Measurements from ENCODE around the gene TBX10.
"Not testable (repeated sequence)": the region's sequence is repeated elsewhere in the genome, so short reads cannot be mapped to it uniquely, and the experiment has no call there.

TBX10 gene

DNA sequence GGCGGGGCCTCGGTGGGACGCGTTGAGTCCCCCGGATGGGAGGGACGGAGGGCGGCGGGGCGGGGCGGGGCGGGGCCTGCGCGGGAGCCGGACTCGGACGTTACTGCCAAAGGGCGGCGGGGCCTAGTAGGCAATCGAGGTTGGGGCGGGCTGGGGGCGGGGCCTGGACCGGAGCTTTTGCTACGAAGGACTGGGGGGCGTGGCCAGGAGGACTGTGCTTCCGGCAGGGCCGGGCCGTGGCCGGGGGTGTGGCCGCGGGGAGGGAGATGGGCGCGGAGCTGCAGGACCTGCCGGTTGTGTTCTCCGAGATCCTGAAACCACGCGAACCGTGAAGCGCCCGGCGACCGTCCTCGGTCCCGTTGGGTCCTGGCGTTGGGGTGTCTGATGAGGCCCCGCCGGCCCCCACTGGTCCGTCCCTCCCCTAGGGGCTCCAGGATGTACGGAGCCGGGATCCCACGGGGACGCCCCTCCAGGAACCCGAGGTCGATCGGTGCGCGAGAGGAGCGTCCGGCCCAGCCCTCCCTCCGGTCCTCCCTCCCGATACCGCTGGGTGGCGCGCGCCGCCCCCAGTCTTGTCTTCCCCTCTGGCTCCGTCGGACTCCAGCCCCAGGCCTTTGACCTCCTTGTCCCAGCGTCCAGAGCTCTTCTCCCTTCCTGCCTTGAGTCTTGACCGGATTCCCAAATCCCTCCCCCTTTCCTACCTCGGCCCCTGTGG, 9.2 kb downstream of the TBX10 start:
- DNase-seq: peak; percentile 100

DNA sequence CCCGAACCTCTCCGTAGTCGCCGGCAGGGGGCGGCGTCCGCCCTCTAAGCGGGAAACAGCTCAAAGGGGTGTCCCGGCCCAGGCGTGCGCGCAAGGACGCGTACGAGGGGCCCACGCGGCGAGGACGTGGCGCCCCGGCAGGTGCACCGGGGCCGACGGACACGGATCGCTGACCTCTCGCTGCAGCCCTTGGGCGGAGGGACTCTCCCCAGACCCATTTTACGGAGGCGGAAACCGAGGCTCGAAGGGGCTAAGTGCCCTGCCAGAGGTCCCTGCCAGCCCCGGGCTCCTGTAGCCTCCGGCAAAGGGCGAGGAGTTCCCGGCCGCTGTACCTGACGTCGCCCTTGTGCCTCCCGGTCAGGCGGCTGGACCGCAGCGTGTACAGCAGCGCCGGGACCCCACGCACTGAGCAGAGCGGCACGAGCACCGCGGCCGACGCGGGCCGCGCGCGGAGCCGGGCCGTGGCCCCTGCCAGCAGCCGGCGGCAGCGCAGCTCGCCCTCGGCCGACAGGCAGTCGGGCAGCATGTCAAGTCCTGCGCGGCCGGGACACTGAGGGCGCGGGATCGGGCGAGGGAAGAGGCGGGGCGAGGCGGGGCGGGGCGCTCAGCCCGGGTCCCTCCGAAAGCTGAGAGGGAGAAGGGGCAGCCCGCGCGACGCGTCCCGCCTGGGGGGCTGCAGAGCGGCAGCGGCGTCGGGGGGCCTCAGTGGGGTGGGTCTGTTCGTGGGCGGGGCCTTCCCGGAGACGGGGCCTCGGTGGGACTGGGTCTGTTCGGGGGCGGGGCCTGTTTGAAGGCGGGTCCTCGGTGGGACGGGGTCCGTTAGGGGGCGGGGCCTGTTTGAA, 10.0 kb downstream of the TBX10 start, which contains the start of gene NUDT8:
TSS of gene NUDT8 (minus strand) at position 552 of the 842 bp plus-strand sequence. CDS start at position 526, 26 bp downstream.
- DNase-seq: peak; percentile 97

DNA sequence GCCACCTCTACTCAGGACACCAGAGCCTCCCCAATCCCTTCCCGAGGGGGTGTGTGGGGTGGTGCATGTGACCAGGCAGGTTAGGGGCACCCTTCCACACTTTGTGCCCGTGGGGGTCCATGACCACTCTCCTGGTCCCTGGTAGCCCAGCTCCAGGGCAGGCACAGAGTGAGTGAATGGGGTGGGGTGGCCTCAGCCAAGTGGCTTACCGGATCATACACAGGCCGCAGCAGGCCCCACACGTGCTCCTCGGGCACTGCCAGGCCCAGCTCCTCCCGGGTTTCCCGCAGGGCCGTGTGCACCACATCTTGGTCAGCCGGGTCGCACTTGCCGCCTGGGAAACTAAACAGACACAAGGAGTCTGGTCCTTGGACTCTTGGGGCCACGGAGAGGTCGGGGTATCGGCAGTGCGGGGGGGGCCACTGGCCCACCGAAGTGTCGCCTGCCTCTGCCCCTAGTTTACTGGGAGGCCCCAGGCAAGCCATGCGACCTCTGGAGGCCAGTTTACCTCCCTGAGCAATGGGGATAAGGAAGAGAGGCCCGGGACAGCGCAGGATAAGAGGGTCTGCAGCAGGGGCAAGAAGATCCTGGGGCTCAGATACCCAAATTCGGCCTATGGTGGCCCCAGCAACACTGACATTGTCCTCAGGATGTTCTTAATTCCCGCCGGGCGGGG, 10.7 kb downstream of the TBX10 start:
- peak; percentile 70 for DNase-seq

DNA sequence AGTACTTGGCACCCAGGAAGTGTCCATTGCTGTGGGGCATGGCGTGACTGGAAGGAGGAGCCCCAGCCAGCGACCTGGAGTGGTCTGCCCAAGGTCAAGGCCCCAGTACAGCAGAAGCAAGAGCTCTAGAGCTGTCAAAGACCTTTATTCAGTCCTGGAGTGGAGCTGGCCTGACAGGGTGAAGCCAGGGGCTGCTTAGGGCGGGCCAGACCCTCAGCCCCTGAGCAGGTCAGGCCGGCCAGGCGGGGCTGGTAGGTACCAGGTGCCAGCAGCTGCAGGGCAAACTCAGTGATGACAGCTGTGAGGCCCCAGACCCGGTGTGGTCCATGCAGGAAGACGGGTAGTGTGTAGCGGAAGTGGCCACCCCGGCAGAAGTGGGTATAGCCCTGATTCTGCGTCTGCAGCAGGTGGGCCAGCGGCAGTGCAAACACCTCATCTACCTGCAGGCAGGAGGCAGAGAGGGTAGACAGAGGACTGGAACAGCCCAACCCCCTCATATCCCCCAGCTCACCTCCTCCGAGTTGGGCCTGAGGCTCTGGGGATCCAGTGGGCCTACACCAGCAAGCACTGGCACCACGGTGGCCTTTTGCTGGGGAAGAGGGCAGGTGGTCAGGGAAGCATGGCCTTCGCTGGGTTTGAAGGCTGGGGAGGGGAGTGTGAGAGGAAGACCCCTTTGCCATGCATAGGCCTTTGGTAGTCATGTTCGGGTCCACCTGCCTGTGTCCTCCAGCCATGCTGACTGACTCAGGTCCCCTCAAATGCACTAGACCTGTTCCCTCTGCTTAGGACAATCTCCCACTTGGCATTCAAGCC, 11.5 kb downstream of the TBX10 start:
- no peak for DNase-seq

DNA sequence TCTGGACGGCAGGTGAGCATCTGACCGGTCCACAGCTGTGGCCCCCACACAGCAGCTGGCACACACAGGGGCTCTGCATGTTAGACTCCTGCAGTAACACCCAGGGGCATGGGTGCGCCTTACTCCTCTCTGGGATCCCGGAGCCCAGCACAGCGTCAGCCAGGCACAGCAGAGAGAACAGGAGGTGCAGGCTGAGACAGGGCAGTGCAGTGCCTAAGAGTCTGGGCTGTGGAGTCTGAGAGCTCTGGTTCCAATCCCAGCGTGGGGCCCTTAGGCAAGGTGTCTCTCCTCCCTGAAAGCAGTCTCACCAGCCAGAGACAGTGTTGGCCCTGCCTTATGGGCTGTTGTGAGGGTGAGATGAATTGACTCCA, 12.1 kb downstream of the TBX10 start:
- DNase-seq: no peak

DNA sequence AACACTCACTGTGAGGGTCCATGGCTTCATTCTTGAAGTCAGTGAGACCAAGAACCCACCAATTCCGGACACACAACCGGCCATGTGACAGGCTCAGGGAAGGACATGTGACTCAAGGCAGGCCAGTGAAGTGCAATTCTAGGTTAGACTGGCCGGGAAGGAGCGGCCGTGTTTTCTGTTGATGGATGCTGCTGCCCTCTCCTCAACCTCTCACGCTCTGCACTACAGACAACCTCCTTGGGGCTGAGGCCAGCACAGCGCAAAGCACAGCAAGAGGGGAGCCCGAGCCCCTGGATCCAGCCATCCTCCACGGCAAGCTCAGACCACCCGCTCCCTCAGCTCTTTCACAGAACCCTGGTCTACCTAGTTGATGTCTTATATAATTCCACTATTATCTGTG, 12.6 kb downstream of the TBX10 start:
- no peak for DNase-seq

DNA sequence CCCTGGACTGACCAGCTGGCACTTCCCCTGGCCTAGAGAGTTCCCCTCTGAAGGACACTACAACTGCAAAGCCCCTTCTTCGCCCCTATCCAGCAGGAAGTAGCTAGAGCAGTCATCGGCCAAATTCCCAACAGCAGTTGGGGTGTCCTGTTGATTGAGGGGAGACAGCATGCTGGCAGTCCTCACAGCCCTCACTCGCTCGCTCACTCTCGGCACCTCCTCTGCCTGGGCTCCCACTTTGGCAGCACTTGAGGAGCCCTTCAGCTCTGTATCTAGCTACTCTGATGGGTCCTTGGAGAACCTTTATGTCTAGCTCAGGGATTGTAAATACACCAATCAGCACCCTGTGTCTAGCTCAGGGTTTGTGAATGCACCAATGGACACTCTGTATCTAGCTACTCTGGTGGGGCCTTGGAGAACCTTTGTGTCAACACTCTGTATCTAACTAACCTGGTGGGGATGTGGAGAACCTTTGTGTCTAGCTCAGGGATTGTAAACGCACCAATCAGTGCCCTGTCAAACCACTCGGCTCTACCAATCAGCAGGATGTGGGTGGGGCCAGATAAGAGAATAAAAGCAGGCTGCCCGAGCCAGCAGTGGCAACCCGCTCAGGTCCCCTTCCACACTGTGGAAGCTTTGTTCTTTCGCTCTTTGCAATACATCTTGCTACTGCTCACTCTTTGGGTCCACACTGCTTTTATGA, 13.3 kb downstream of the TBX10 start:
- not testable (repeated sequence) for DNase-seq

DNA sequence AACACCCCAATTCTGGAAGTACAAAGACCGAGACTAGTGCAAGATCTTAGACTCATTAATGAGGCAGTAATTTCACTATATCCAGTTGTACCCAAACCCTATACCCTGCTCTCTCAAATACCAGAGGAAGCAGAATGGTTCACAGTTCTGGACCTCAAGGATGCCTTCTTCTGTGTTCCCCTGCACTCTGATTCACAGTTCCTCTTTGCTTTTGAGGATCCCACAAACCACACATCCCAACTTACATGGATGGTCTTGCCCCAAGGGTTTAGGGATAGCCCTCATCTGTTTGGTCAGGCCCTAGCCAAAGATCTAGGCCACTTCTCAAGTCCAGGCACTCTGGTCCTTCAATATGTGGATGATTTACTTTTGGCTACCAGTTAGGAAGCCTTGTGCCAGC, 15.8 kb downstream of the TBX10 start:
- not testable (repeated sequence) for DNase-seq

DNA sequence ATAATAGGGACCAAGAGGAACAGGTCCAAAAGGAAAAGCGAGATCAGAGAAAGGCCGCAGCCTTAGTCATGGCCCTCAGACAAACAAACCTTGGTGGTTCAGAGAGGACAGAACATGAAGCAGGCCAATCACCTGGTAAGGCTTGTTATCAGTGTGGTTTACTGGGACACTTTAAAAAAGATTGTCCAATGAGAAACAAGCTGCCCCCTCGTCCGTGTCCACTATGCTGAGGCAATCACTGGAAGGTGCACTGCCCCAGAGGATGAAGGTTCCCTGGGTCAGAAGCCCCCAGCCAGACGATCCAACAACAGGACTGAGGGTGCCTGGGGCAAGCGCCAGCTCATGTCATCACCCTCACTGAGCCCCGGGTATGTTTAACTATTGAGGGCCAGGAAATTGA, 16.7 kb downstream of the TBX10 start:
- DNase-seq: not testable (repeated sequence)

DNA sequence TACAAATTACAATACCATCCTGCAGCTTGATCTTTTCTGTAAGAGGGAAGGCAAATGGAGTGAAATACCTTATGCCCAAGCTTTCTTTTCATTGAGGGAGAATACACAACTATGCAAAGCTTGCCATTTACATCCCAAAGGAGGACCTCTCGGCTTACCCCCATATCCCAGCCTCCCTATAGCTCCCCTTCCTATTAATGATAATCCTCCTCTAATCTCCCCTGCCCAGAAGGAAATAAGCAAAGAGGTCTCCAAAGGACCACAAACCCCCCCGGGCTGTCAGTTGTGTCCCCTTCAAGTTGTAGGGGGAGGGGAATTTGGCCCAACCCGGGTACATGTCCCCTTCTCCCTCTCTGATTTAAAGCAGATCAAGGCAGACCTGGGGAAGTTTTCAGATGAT, 17.6 kb downstream of the TBX10 start:
- DNase-seq: not testable (repeated sequence)

DNA sequence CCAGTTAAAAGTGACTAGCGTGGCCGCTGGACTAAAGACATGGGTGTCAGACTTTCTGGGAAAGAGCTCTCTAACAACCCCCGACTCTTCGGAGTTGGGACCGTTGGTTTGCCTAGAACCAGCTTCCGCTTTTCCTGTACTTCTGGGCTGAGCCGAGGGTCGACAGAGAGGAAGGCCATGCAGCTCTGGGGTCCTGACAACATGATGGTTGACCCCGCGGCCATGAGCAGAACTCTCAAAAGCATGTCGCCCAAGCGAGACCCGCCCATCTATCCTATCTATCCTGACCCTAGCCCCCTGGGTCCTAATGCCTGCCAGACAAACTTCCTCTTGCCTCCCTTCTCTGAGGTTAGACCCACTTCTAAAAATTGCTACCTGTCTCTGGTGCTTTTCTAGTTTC, 18.9 kb downstream of the TBX10 start:
- not testable (repeated sequence) for DNase-seq

DNA sequence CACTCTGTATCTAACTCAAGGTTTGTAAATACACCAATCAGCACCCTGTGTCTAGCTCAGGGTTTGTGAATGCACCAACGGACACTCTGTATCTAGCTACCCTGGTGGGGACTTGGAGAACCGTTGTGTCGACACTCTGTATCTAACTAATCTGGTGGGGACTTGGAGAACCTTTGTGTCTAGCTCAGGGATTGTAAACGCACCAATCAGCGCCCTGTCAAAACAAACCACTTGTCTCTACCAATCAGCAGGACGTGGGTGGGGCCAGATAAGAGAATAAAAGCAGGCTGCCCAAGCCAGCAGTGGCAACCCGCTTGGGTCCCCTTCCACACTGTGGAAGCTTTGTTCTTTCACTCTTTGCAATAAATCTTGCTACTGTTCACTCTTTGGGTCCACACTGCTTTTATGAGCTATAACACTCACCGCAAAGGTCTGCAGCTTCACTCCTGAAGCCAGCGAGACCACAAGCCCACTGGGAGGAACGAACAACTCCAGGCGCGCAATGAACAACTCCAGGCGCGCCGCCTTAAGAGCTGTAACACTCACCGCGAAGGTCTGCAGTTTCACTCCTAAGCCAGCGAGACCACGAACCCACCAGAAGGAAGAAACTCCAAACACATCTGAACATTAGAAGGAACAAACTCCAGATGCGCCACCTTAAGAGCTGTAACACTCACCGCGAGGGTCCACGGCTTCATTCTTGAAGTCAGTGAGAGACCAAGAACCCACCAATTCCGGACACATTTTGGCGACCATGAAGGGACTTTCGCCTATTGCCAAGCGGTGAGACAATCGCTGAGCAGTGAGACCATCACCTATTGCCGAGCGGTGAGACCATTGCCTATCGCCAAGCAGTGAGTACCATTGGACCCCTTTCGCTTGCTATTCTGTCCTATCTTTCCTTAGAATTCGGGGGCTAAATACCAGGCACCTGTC, 19.6 kb downstream of the TBX10 start:
- DNase-seq: not testable (repeated sequence)

DNA sequence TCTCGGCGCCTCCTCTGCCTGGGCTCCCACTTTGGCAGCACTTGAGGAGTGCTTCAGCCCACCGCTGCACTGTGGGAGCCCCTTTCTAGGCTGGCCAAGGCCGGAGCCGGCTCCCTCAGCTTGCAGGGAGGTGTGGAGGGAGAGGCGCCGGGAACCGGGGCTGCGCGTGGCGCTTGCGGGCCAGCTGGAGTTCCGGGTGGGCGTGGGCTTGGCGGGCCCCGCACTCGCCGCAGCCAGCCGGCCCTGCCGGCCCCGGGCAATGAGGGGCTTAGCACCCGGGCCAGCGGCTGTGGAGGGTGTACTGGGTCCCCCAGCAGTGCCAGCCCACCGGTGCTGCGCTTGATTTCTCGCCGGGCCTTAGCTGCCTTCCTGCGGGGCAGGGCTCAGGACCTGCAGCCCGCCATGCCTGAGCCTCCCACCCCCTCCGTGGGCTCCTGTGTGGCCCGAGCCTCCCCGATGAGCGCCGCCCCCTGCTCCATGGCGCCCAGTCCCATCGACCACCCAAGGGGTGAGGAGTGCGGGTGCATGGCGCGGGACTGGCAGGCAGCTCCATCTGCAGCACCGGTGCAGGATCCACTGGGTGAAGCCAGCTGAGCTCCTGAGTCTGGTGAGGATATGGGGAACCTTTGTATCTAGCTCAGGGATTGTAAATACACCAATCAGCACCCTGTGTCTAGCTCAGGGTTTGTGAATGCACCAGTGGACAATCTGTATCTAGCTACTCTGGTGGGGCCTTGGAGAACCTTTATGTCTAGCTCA, 20.5 kb downstream of the TBX10 start:
- not testable (repeated sequence) for DNase-seq

DNA sequence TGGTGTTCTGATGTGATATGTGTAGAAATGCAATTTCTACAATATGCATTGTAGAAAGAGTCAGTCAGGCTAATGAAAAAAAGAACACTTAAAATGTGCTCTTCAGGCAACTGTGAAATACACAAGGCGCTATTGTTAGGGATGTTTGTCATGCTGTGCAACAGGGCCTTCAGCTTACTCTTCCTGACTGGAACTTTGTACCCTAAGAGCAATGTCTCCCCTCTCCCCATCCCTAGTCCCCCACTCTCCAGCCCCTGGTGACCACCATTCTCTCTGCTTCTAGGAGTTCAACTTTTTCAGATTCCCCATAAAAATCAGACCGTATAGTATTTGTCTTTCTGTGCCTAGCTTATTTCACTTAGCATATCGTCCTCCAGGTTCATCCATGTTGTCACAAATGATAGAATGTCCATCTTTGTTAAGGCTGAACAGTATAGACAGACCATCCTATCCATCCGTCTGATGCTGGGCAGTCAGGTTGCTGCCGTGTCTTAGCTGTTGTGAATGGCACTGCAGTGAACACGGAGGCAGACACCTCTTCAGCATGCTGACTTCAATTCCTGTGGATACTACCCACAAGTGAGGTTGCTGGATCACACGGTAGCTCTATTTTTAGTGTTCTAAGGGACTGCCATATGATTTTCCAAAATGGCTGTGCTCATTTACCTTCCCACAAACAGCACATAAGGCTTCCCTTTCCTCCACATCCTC, 22.2 kb downstream of the TBX10 start:
- DNase-seq: no peak

DNA sequence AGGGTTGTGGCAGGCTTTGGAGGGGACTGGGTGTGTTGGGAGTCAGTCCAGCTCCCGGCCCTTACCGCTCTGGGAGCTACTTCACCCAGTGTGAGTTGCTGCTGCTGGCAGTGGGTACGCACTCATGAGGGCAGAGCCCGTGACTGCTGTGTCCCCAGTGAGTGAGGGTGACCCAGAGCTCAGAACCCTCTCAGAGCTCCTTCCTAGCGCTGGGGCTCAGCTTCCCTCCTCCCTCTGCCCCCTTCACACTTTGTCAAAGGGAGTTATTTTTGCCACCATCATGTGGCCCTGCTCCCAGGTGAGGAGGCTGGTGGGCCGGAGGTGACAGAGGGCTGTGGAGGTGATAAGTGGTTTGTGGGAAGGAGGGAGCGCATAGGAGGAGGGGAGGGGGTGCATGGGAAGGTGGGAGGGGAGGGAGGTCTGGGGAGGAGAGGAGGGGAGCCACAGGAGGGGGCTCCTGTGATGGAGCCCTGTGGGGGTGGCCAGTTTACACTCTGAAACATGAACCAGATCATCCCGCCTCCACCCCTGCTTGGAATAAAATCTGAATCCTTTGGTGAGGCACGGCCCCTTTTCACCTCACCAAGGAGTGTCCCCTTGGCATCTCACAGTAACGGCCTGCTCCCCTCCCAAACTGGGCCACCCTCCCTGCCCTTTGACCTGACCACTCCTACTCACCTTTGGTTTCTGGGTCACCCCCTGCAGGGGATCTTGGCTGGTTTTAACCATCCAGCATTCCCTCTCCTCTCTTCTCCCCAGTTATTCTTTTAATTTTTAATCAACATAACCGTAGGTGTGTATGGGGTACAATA, 22.9 kb downstream of the TBX10 start:
- no peak for DNase-seq

DNA sequence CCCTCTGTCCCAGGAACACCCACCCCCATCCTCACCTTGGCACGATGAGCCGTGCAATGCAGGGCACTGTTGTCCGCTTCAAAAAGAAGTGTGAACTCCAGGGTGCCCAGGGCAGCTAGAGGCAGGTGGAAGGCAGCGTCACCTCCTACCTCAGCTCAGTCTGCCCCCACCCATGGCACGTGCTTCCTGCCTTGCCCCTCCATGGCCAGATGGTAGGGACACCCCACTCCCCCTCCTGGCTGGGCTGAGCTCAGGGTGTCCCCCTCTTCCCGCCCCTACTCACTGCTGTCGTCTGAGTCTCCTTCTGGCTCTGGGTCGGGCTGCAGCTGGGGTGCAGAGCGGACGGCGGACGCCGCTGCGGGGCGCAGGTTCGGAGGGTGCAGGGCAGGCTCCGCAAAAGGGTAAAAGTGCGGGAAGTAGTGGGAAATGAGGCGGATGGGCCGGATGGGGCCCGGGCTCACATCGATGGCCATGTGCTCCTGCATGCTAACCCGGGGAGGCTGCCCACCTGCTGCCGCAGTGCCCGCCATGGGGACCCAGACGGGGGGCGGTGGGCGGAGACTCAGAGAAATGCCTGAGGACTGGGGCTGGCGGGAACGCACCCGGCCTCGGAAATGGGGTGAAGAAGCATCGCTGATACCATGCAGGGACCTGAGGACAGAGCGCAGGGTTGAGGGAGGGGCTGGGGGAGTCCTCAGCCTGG, 23.7 kb downstream of the TBX10 start:
- DNase-seq: no peak
